Left ventricle myocardium inferior (tissue), 1 donor: ENCODE data around the gene KRTAP3-1. TPM values are rescaled to one million over a fixed set of nuclear protein-coding genes. Genes with fewer than 3 reads are reported as not detected.
"Not testable (repeated sequence)": the region's sequence is repeated elsewhere in the genome, so short reads cannot be mapped to it uniquely, and the experiment has no call there.

Source experiments
- DNase-seq: peaks from one replicate; pipeline ENCODE4 v3.0.0-alpha.2; 2020
- H3K27ac ChIP-seq: fragments of 200-600 bp; replicated peaks from 2 replicates; pipeline ENCODE4 v1.8.0; 2021
- H3K27me3 ChIP-seq: fragments of 200-600 bp; 2 replicates; pipeline ENCODE4 v1.8.0; 2021; ENCODE audit warnings: low read depth
- H3K36me3 ChIP-seq: fragments of 200-600 bp; 2 replicates; pipeline ENCODE4 v1.8.0; 2021
- H3K4me1 ChIP-seq: fragments of 200-600 bp; 2 replicates; pipeline ENCODE4 v1.8.0; 2021
- H3K4me3 ChIP-seq: fragments of 200-600 bp; 2 replicates; pipeline ENCODE4 v1.8.0; 2021; ENCODE audit warnings: mild to moderate bottlenecking, moderate library complexity
- H3K9me3 ChIP-seq: fragments of 200-600 bp; replicated peaks from 2 replicates; pipeline ENCODE4 v1.8.0; 2021
- CTCF ChIP-seq: fragments of 200-600 bp; IDR thresholded peaks from 2 replicates; pipeline ENCODE4 v1.8.0; 2021; ENCODE audit warnings: antibody characterized with exemption, mild to moderate bottlenecking, borderline replicate concordance
- intact Hi-C: fragments of 100-400 bp; cut with micrococcal nuclease; formaldehyde crosslinking; loops from one replicate; pipeline ENCODE4 v1.11.0; 2022
- long read RNA-seq: library from polyadenylated mRNA; unstranded; transcript quantifications from one replicate; pipeline ENCODE4 v2.0.0, GENCODE V29; 2021
- total RNA-seq: library from RNA; stranded (reverse); fragmentation: NEBNext Ultra II Directional; extraction: Animal tissue kit (Norgen Biotek cat#: 25700); gene quantifications from one replicate; pipeline ENCODE4 v1.2.1, GENCODE V29; 2021
- donor health status: DM: no; HTN: yes; CAD: no; lungs with severe emphysema.

The KRTAP3-1 gene
- total RNA-seq, result not detected
- long read RNA-seq, result 0 reads

GRCh38 chr17:41008811-41009210 lies at the start of gene KRTAP3-1:
TSS of gene KRTAP3-1 (minus strand) at chr17:41009128. CDS start at chr17:41009074, 54 bp downstream.
- no peaks in the 10 kb centered on the region for H3K36me3 ChIP-seq
- H3K4me3 ChIP-seq, result no peak within 1 kb of the TSS
- intact Hi-C loops, result no loop called here
- H3K27ac ChIP-seq, result no peak within 1 kb of the TSS
- DNase-seq, result no peak
- no peak for TF ChIP-seq CTCF
- no peaks in the 10 kb centered on the region for H3K9me3 ChIP-seq
- peaks cover 9% of the 10 kb centered on the region for H3K27me3 ChIP-seq
- peaks cover 4% of the 10 kb centered on the region for H3K4me1 ChIP-seq

GRCh38 chr17:41057547-41057946 lies 48.6 kb upstream of the KRTAP3-1 start:
- Histone ChIP-seq H3K4me1 (no peaks in the 10 kb centered on the region), H3K36me3 (no peaks in the 10 kb centered on the region), H3K27me3 (peaks cover 91% of the 10 kb centered on the region), H3K27ac (no peak overlapping the region), H3K4me3 (no peak overlapping the region), H3K9me3 (peaks cover 14% of the 10 kb centered on the region)
- DNase-seq, result no peak
- intact Hi-C loops, result no loop called here
- no peak for TF ChIP-seq CTCF

- H3K27me3 ChIP-seq, result peaks cover 71% of the 10 kb centered on the region
- H3K9me3 ChIP-seq, result peaks cover 14% of the 10 kb centered on the region
- DNase-seq, H3K27ac ChIP-seq, H3K4me1 ChIP-seq, H3K4me3 ChIP-seq, H3K36me3 ChIP-seq, intact Hi-C loops: not testable (repeated sequence)
Measured at GRCh38 chr17:41055130-41055529, 46.2 kb upstream of the KRTAP3-1 start, which contains the start of gene KRTAP2-2. TSS of gene KRTAP2-2 (minus strand) at chr17:41055230. CDS start at chr17:41055211, 19 bp downstream.

GRCh38 chr17:41054556-41054955 lies 45.6 kb upstream of the KRTAP3-1 start:
- intact Hi-C loops, H3K36me3 ChIP-seq, H3K4me3 ChIP-seq, DNase-seq, H3K27ac ChIP-seq, H3K4me1 ChIP-seq: not testable (repeated sequence)
- Histone ChIP-seq H3K9me3 (peaks cover 14% of the 10 kb centered on the region), H3K27me3 (peaks cover 73% of the 10 kb centered on the region)

GRCh38 chr17:41054025-41054424 lies 45.1 kb upstream of the KRTAP3-1 start:
- TF ChIP-seq CTCF, result no peak
- peaks cover 73% of the 10 kb centered on the region for H3K27me3 ChIP-seq
- no peaks in the 10 kb centered on the region for H3K36me3 ChIP-seq
- intact Hi-C loops, result no loop called here
- no peak overlapping the region for H3K27ac ChIP-seq
- peaks cover 14% of the 10 kb centered on the region for H3K9me3 ChIP-seq
- H3K4me3 ChIP-seq, result no peak overlapping the region
- no peak for DNase-seq
- H3K4me1 ChIP-seq, result no peaks in the 10 kb centered on the region

- no peaks in the 10 kb centered on the region for H3K36me3 ChIP-seq
- H3K4me1 ChIP-seq, result no peaks in the 10 kb centered on the region
- no peak for TF ChIP-seq CTCF
- peaks cover 73% of the 10 kb centered on the region for H3K27me3 ChIP-seq
- intact Hi-C loops, result no loop called here
- DNase-seq, result no peak
- no peak overlapping the region for H3K4me3 ChIP-seq
- peaks cover 11% of the 10 kb centered on the region for H3K9me3 ChIP-seq
- H3K27ac ChIP-seq, result no peak overlapping the region
Measured at GRCh38 chr17:41052566-41052965, 43.6 kb upstream of the KRTAP3-1 start.
